Measurements from ENCODE around the gene IQCK.

IQCK gene

DNA sequence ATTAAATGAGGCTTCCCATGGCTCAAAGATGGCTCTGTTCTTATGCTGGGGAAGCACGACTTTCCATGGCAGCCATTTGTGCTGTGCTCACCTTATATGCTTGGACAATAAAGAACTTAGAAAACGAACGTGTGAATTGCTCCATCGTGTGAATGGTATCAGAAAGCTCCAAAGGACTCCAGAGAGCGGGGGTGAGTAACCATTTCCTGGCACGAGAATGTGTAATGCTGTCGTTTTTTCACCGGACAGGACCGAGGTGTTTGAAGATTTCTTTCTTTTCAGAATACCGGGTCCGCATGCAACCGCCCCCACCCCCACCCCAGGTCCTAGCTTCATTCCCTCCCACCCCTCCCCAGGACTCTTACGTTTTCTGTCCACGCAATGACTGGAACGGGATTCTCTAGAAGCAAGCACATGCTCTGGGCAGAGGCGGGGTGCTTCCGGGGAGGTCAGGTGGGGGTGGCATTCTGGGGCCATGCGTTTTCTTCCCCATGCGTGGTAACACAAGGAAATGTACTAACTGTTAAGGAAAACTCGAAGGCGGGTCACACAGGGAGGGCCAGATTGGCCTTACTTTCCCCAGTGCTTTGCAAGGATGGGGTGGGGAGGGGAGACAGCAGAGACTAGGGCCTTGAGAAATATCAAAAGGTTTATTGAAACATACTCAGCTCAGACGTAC lies 140.4 kb downstream of the IQCK start:
- Histone ChIP-seq H2AFZ (ENCODE audit: low read depth, low read length) (no peak overlapping the region), H3K9ac (ENCODE audit: low read length) (no peak overlapping the region), H3K27ac (ENCODE audit: low read length) (no peak overlapping the region), H3K27me3 (ENCODE audit: low read depth, low read length) (no peaks in the 10 kb centered on the region), H4K20me1 (ENCODE audit: insufficient read depth, low read length) (no peaks in the 10 kb centered on the region), H3K79me2 (ENCODE audit: low read length) (no peaks in the 10 kb centered on the region), H3K4me3 (ENCODE audit: low read length) (no peak overlapping the region), H3K36me3 (replicated peaks; ENCODE audit: low read depth, low read length) (peaks cover 19% of the 10 kb centered on the region), H3K4me1 (ENCODE audit: low read length) (peaks cover 40% of the 10 kb centered on the region), H3K4me2 (ENCODE audit: low read length) (no peak overlapping the region), H3K9me3 (ENCODE audit: insufficient read depth, low read length) (no peaks in the 10 kb centered on the region)
- TF ChIP-seq, protein P1, sequence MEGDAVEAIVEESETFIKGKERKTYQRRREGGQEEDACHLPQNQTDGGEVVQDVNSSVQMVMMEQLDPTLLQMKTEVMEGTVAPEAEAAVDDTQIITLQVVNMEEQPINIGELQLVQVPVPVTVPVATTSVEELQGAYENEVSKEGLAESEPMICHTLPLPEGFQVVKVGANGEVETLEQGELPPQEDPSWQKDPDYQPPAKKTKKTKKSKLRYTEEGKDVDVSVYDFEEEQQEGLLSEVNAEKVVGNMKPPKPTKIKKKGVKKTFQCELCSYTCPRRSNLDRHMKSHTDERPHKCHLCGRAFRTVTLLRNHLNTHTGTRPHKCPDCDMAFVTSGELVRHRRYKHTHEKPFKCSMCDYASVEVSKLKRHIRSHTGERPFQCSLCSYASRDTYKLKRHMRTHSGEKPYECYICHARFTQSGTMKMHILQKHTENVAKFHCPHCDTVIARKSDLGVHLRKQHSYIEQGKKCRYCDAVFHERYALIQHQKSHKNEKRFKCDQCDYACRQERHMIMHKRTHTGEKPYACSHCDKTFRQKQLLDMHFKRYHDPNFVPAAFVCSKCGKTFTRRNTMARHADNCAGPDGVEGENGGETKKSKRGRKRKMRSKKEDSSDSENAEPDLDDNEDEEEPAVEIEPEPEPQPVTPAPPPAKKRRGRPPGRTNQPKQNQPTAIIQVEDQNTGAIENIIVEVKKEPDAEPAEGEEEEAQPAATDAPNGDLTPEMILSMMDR (IDR thresholded peaks at IDR 0.05; ENCODE audit: low read depth, low read length): no peak
- no peak for TF ChIP-seq EZH2phosphoT487 (IDR thresholded peaks at IDR 0.05; ENCODE audit: low read depth)

DNA sequence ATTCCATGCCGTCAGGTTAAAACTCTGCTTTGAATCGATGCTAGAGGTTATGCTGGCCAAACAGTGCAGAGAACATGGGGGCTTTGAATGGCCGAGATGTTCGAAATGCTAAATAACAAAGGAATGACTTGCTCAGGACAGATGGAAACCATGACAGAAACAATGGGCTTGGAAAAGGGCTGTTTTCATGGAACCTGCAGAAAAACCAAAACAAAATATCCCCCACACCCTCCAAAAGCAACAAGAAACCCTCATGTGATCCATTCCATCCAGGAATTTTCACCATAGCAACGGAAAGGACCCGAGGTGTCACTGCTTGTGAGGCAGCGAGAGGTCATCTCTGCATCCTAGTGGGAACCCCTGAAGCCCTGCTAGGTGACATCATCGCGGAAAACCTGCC lies 141.1 kb downstream of the IQCK start:
- Histone ChIP-seq H3K79me2 (ENCODE audit: low read length) (no peaks in the 10 kb centered on the region), H2AFZ (ENCODE audit: low read depth, low read length) (no peak overlapping the region), H3K9me3 (ENCODE audit: insufficient read depth, low read length) (no peaks in the 10 kb centered on the region), H3K4me1 (ENCODE audit: low read length) (peaks cover 34% of the 10 kb centered on the region), H3K36me3 (replicated peaks; ENCODE audit: low read depth, low read length) (peaks cover 19% of the 10 kb centered on the region), H3K27me3 (ENCODE audit: low read depth, low read length) (no peaks in the 10 kb centered on the region), H4K20me1 (ENCODE audit: insufficient read depth, low read length) (no peaks in the 10 kb centered on the region), H3K9ac (ENCODE audit: low read length) (no peak overlapping the region), H3K4me3 (ENCODE audit: low read length) (no peak overlapping the region), H3K4me2 (ENCODE audit: low read length) (no peak overlapping the region), H3K27ac (ENCODE audit: low read length) (no peak overlapping the region)
- no peak for TF ChIP-seq EZH2phosphoT487 (IDR thresholded peaks at IDR 0.05; ENCODE audit: low read depth)
- TF ChIP-seq, protein P1 (IDR thresholded peaks at IDR 0.05; ENCODE audit: low read depth, low read length): no peak

DNA sequence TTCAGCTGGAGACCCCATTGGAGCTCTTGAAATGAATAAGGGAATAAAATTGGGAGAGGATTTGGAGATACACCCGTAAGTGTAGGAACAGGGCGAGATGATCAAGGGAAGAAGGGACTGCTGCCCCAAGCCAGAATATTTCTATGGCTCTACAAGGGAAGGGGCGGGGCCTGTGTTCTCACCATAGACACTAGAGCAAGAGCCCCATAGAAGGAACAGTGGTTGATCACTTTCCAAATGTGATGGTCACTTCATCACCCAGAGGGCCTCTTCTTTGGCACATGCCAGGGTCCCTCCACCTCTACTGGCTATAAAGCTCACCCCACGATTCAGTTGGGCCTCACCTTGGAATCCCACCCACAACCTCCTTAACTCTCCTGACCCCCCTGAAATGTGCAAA lies 141.5 kb downstream of the IQCK start:
- no peak overlapping the region for H3K27ac ChIP-seq (ENCODE audit: low read length)
- H3K36me3 ChIP-seq (replicated peaks; ENCODE audit: low read depth, low read length): peaks cover 19% of the 10 kb centered on the region
- no peak overlapping the region for H3K4me2 ChIP-seq (ENCODE audit: low read length)

DNA sequence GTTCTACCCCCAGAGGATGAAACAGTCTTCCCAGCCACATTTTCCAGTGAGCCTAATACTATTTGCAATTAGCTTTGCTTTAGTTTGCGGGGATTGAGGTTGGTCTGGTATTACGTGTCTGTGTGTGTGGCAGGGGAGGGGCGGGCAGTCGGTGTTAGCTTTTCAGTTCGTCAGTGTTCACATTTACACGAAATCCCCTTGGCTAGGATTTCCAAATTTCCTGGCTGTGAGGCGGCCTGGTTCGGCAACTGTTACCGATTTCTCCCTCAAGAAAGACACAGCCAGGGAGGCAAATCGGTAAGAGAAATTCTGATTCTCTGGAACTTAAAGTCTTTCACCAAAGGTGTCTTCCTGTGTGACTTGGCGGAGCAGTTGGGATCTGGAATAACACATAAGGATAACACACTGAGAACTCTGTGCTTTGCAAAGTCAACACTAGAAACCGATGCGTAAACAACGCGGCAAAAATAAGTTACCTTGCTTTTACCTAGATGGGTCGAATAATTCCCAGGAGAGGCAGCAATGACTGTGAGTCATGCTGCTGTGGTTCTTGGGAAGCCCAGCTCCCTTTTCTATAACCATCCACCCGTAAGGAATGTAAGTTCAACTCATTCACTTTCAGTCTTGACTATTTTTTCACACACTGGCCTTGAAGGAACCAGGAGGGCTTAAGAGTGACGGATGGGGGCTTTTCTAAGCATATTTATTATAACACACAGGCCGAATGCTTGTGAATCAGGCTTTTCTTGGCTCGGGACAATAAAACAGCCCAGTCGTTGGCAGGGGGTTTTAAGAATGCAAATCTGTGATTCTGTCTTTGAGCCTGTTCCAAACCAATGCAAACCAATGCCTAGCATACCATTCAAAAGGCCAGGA lies 142.3 kb downstream of the IQCK start:
- Histone ChIP-seq H3K4me1 (ENCODE audit: low read length) (peaks cover 23% of the 10 kb centered on the region), H3K4me2 (ENCODE audit: low read length) (no peak overlapping the region), H3K36me3 (replicated peaks; ENCODE audit: low read depth, low read length) (peaks cover 19% of the 10 kb centered on the region), H3K4me3 (ENCODE audit: low read length) (no peak overlapping the region), H3K27ac (ENCODE audit: low read length) (no peak overlapping the region), H3K79me2 (ENCODE audit: low read length) (no peaks in the 10 kb centered on the region), H3K9me3 (ENCODE audit: insufficient read depth, low read length) (no peaks in the 10 kb centered on the region), H2AFZ (ENCODE audit: low read depth, low read length) (no peak overlapping the region), H3K27me3 (ENCODE audit: low read depth, low read length) (no peaks in the 10 kb centered on the region), H4K20me1 (ENCODE audit: insufficient read depth, low read length) (no peaks in the 10 kb centered on the region), H3K9ac (ENCODE audit: low read length) (no peak overlapping the region)
- no peak for TF ChIP-seq EZH2phosphoT487 (IDR thresholded peaks at IDR 0.05; ENCODE audit: low read depth)
- TF ChIP-seq, protein P1 (IDR thresholded peaks at IDR 0.05; ENCODE audit: low read depth, low read length): no peak

More for the DNA sequence above, 141.5 kb downstream of the IQCK start:
- H3K9me3 ChIP-seq (ENCODE audit: insufficient read depth, low read length): no peaks in the 10 kb centered on the region
- H3K9ac ChIP-seq (ENCODE audit: low read length): no peak overlapping the region
- H4K20me1 ChIP-seq (ENCODE audit: insufficient read depth, low read length): no peaks in the 10 kb centered on the region
- H3K4me3 ChIP-seq (ENCODE audit: low read length): no peak overlapping the region
- no peaks in the 10 kb centered on the region for H3K79me2 ChIP-seq (ENCODE audit: low read length)
- H3K4me1 ChIP-seq (ENCODE audit: low read length): peaks cover 31% of the 10 kb centered on the region
- TF ChIP-seq, protein P1 (IDR thresholded peaks at IDR 0.05; ENCODE audit: low read depth, low read length): no peak
- TF ChIP-seq EZH2phosphoT487 (IDR thresholded peaks at IDR 0.05; ENCODE audit: low read depth): no peak
- no peaks in the 10 kb centered on the region for H3K27me3 ChIP-seq (ENCODE audit: low read depth, low read length)
- no peak overlapping the region for H2AFZ ChIP-seq (ENCODE audit: low read depth, low read length)
